Trophoblast cell (in vitro differentiated cells and primary cell): ENCODE data around the gene MGAM2.

Experiments
- DNase-seq, 2 donors: peaks; one replicate each; pipeline ENCODE4 v3.0.0-alpha.2; 2016
- H2AFZ ChIP-seq: 2 replicates; pipeline ENCODE4 v1.6.1; 2013; ENCODE audit warnings: low read length, moderate library complexity, mild to moderate bottlenecking; ENCODE audit not compliant: insufficient read depth, poor library complexity
- H2AK5ac ChIP-seq: 2 replicates; pipeline ENCODE4 v1.6.1; 2013; ENCODE audit warnings: mild to moderate bottlenecking, low read length
- H2BK120ac ChIP-seq: 2 replicates; pipeline ENCODE4 v1.6.1; 2013; ENCODE audit warnings: low read length, mild to moderate bottlenecking, moderate library complexity; ENCODE audit not compliant: insufficient read depth, poor library complexity
- H2BK12ac ChIP-seq: 2 replicates; pipeline ENCODE4 v1.6.1; 2013; ENCODE audit warnings: mild to moderate bottlenecking, low read length, moderate library complexity
- H2BK5ac ChIP-seq: 2 replicates; pipeline ENCODE4 v1.6.1; 2013; ENCODE audit warnings: low read length, low read depth, moderate library complexity, mild to moderate bottlenecking; ENCODE audit not compliant: poor library complexity
- H3K14ac ChIP-seq: 2 replicates; pipeline ENCODE4 v1.6.1; 2013; ENCODE audit warnings: mild to moderate bottlenecking, low read length
- H3K18ac ChIP-seq: 2 replicates; pipeline ENCODE4 v1.6.1; 2013; ENCODE audit warnings: mild to moderate bottlenecking, low read length
- H3K23ac ChIP-seq: 2 replicates; pipeline ENCODE4 v1.6.1; 2013; ENCODE audit warnings: low read length
- H3K27ac ChIP-seq: 2 replicates; pipeline ENCODE4 v1.5.1; 2013; ENCODE audit warnings: low read depth, mild to moderate bottlenecking, inconsistent platforms, low read length, moderate library complexity
- H3K27me3 ChIP-seq: 2 replicates; pipeline ENCODE4 v1.6.1; 2013; ENCODE audit warnings: inconsistent platforms, mild to moderate bottlenecking, low read length, moderate library complexity; ENCODE audit not compliant: insufficient read depth
- H3K36me3 ChIP-seq, 2 experiments: 1 replicate in 1 of 2; 2 replicates in 1 of 2; pipeline ENCODE4 v1.6.1; 2013; ENCODE audit warnings: low read length in 2 of 2, mild to moderate bottlenecking in 2 of 2, moderate library complexity in 1 of 2; ENCODE audit not compliant: insufficient read depth in 2 of 2, control insufficient read depth in 1 of 2
- H3K4ac ChIP-seq: 2 replicates; pipeline ENCODE4 v1.6.1; 2013; ENCODE audit warnings: low read depth, mild to moderate bottlenecking, low read length, moderate library complexity
- H3K4me1 ChIP-seq, 2 experiments: 1 replicate in 1 of 2; 2 replicates in 1 of 2; pipeline ENCODE4 v1.6.1; 2013; ENCODE audit warnings: low read length in 2 of 2, mild to moderate bottlenecking in 2 of 2, moderate library complexity in 1 of 2; ENCODE audit not compliant: insufficient read depth in 2 of 2, control insufficient read depth in 1 of 2
- H3K4me2 ChIP-seq: 2 replicates; pipeline ENCODE4 v1.6.1; 2013; ENCODE audit warnings: inconsistent platforms, mild to moderate bottlenecking, low read length, moderate library complexity
- H3K4me3 ChIP-seq: 2 replicates; pipeline ENCODE4 v1.5.1; 2013; ENCODE audit warnings: mild to moderate bottlenecking, low read depth, low read length, inconsistent platforms
- H3K79me1 ChIP-seq: one replicate; pipeline ENCODE4 v1.6.1; 2013; ENCODE audit warnings: low read length
- H3K79me2 ChIP-seq: 2 replicates; pipeline ENCODE4 v1.6.1; 2013; ENCODE audit warnings: low read length, mild to moderate bottlenecking; ENCODE audit not compliant: control insufficient read depth, insufficient read depth, poor library complexity
- H3K9ac ChIP-seq: 2 replicates; pipeline ENCODE4 v1.6.1; 2013; ENCODE audit warnings: mild to moderate bottlenecking, low read length
- H3K9me3 ChIP-seq: 2 replicates; pipeline ENCODE4 v1.6.1; 2013; ENCODE audit warnings: low read depth, mild to moderate bottlenecking, control low read depth, inconsistent platforms, low read length; ENCODE audit not compliant: insufficient read depth
- H4K12ac ChIP-seq: 2 replicates; pipeline ENCODE4 v1.6.1; 2013; ENCODE audit warnings: low read depth, mild to moderate bottlenecking, low read length, moderate library complexity
- H4K8ac ChIP-seq: 2 replicates; pipeline ENCODE4 v1.6.1; 2013; ENCODE audit warnings: low read depth, mild to moderate bottlenecking, low read length, moderate library complexity
- H4K91ac ChIP-seq: one replicate; pipeline ENCODE4 v1.6.1; 2013; ENCODE audit warnings: low read depth, mild to moderate bottlenecking, low read length, moderate library complexity
- WGBS: extraction: QIAGEN DNeasy Blood & Tissue Kit; methylation state at CpG from one replicate; pipeline ENCODE4 v1.1.7; 2013; ENCODE audit warnings: missing lambda C conversion rate; ENCODE audit not compliant: insufficient read length, insufficient coverage; ENCODE audit errors: extremely low coverage; 5-methylcytosine and 5-hydroxymethylcytosine counted together

MGAM2 gene

DNA sequence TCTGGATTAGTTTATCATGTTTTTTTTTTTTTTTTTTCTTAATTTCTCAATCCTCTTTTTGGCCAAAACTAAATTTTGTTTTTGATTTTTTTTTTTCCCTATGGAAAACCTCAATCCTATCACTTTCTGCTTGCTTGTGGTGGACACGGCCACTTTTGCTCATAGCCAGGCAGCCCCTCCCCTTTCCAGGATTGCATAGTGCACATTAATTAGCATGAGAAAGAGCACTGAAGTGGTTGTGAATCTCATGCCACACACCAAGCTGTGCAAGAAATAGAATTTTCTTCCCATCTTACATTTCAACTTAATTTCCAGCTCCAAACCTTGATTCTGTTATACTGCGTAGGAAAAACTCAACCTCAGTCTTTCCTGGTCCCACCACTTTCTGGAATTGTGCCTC, 34.6 kb downstream of the MGAM2 start:
- no peak overlapping the region for H3K4ac ChIP-seq
- no peak overlapping the region for H4K91ac ChIP-seq
- H4K8ac ChIP-seq: no peak overlapping the region
- WGBS: no CpG with 5 or more reads among the region's 2 CpGs
- H3K27me3 ChIP-seq: no peaks in the 10 kb centered on the region
- H3K79me1 ChIP-seq: no peaks in the 10 kb centered on the region
- H2AFZ ChIP-seq: no peak overlapping the region
- H3K14ac ChIP-seq: no peak overlapping the region
- no peak overlapping the region for H3K23ac ChIP-seq
- no peak overlapping the region for H2BK5ac ChIP-seq
- H3K27ac ChIP-seq: no peak overlapping the region
- no peak overlapping the region for H3K18ac ChIP-seq
- no peak overlapping the region for H3K9ac ChIP-seq
- no peaks in the 10 kb centered on the region for H3K36me3 ChIP-seq
- DNase-seq: no peak
- H2BK120ac ChIP-seq: no peak overlapping the region
- H2BK12ac ChIP-seq: no peak overlapping the region
- no peak overlapping the region for H2AK5ac ChIP-seq
- no peaks in the 10 kb centered on the region for H3K79me2 ChIP-seq
- no peaks in the 10 kb centered on the region for H3K4me1 ChIP-seq
- no peak overlapping the region for H3K4me2 ChIP-seq
- no peaks in the 10 kb centered on the region for H3K9me3 ChIP-seq
- no peak overlapping the region for H4K12ac ChIP-seq
- H3K4me3 ChIP-seq: no peak overlapping the region

DNA sequence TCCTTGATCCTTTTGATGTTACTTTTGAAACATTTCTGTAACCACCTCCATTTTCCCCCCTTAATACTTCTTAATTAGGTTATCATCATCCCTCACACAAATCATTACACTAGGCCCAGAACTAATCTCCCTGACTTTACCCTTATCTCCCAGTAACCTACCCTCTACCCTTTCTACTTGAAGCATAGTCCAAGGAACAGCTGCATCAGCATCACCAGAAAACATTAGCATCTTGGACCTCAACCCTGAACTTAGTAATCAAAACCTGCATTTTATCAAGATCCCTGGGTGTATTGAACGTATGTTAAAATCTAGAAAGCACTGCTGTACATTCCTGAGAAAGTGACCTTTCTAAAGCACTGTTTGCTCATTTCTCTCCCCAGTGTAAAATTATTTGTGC, 38.8 kb downstream of the MGAM2 start:
- H3K79me2 ChIP-seq: no peaks in the 10 kb centered on the region
- H3K4me3 ChIP-seq: no peak overlapping the region
- no peak overlapping the region for H3K18ac ChIP-seq
- DNase-seq: no peak
- no peak overlapping the region for H3K27ac ChIP-seq
- no peak overlapping the region for H3K14ac ChIP-seq
- no peak overlapping the region for H2BK120ac ChIP-seq
- H3K79me1 ChIP-seq: no peaks in the 10 kb centered on the region
- no CpG with 5 or more reads among the region's 1 CpG for WGBS
- no peak overlapping the region for H3K9ac ChIP-seq
- no peaks in the 10 kb centered on the region for H3K36me3 ChIP-seq
- no peaks in the 10 kb centered on the region for H3K4me1 ChIP-seq
- no peak overlapping the region for H4K12ac ChIP-seq
- no peak overlapping the region for H4K8ac ChIP-seq
- H3K9me3 ChIP-seq: no peaks in the 10 kb centered on the region
- no peak overlapping the region for H3K4ac ChIP-seq
- H4K91ac ChIP-seq: no peak overlapping the region
- H3K4me2 ChIP-seq: no peak overlapping the region
- H2AK5ac ChIP-seq: no peak overlapping the region
- no peak overlapping the region for H2BK12ac ChIP-seq
- H3K23ac ChIP-seq: no peak overlapping the region
- no peaks in the 10 kb centered on the region for H3K27me3 ChIP-seq
- H2BK5ac ChIP-seq: no peak overlapping the region
- no peak overlapping the region for H2AFZ ChIP-seq

DNA sequence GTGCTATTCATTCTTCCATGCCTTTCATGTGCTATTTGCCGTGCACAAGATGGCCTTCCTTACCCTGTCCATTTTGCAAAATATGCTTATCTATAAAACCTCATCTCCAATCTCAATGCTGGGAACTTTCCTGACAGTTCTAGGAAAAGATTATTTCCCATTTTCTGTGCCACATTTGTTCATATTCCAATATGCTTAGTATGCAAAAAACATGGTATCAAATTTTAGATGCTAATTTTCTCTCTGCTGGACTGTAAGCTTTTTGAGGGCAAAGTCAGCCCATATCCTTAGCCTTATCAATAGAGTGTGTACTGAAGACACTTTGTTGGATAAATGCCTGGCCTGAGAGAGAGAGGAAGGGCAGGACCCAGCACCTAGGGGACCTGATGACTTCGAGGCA, 39.4 kb downstream of the MGAM2 start:
- Histone ChIP-seq H3K4me1 (no peaks in the 10 kb centered on the region), H4K12ac (no peak overlapping the region), H3K27ac (no peak overlapping the region), H3K9me3 (no peaks in the 10 kb centered on the region), H3K79me1 (no peaks in the 10 kb centered on the region), H3K36me3 (no peaks in the 10 kb centered on the region), H2AK5ac (no peak overlapping the region), H3K4me3 (no peak overlapping the region), H3K23ac (no peak overlapping the region), H2BK120ac (no peak overlapping the region), H3K4me2 (no peak overlapping the region), H4K8ac (no peak overlapping the region), H2BK12ac (no peak overlapping the region), H3K14ac (no peak overlapping the region), H2BK5ac (no peak overlapping the region), H3K79me2 (no peaks in the 10 kb centered on the region), H3K9ac (no peak overlapping the region), H4K91ac (no peak overlapping the region), H2AFZ (no peak overlapping the region), H3K4ac (no peak overlapping the region), H3K18ac (no peak overlapping the region), H3K27me3 (no peaks in the 10 kb centered on the region)
- no peak for DNase-seq
- no CpG with 5 or more reads among the region's 2 CpGs for WGBS

DNA sequence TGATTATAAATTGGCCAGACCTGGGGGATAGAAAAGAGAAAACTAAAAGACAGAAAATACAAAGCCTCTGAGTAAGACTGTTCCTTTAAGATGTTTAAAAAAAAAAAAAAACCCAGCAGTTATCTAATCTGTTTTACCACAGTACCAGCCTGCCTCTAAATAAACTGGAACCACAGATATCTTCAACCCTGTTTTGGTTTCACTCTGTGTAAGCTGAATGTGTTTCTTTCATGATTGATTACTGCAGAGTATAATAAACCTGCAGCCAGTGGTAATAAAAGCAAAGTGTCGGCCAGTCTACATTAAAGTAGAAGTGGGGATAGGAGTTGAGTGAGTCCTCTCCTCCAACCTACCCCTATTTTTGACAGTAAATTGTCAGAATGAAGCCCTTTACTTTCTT, 40.6 kb downstream of the MGAM2 start:
- Histone ChIP-seq H2BK12ac (no peak overlapping the region), H3K79me1 (no peaks in the 10 kb centered on the region), H3K9me3 (no peaks in the 10 kb centered on the region), H2AFZ (no peak overlapping the region), H3K18ac (no peak overlapping the region), H3K14ac (no peak overlapping the region), H2BK120ac (no peak overlapping the region), H3K4me2 (no peak overlapping the region), H4K12ac (no peak overlapping the region), H4K8ac (no peak overlapping the region), H3K23ac (no peak overlapping the region), H4K91ac (no peak overlapping the region), H3K9ac (no peak overlapping the region), H3K4ac (no peak overlapping the region), H3K36me3 (no peaks in the 10 kb centered on the region), H3K4me3 (no peak overlapping the region), H2AK5ac (no peak overlapping the region), H3K27ac (no peak overlapping the region), H3K4me1 (no peaks in the 10 kb centered on the region), H3K79me2 (no peaks in the 10 kb centered on the region), H2BK5ac (no peak overlapping the region), H3K27me3 (no peaks in the 10 kb centered on the region)
- WGBS: no CpG with 5 or more reads among the region's 1 CpG
- no peak for DNase-seq
